GF-D8 (cell line): Measurements from ENCODE around the gene CHRNE.
"Not testable (repeated sequence)": the region's sequence is repeated elsewhere in the genome, so short reads cannot be mapped to it uniquely, and the experiment has no call there.

Source experiments
- DNase-seq: peaks from one replicate; lab custom pipeline; 2025; lab: John Stamatoyannopoulos, UW

CHRNE gene

GRCh38 chr17:4906642-4907041 is 3.7 kb upstream of the CHRNE start:
- DNase-seq: not testable (repeated sequence)

GRCh38 chr17:4902540-4902939 is 358 bp downstream of the CHRNE start:
- no peak for DNase-seq

- DNase-seq: no peak
Observed at GRCh38 chr17:4901648-4902344, 1.1 kb downstream of the CHRNE start.

GRCh38 chr17:4901108-4901647 is 1.7 kb downstream of the CHRNE start:
- DNase-seq: no peak

GRCh38 chr17:4900231-4901107 is 2.4 kb downstream of the CHRNE start:
- DNase-seq: no peak

GRCh38 chr17:4899341-4900230 is 3.3 kb downstream of the CHRNE start, which contains the start of gene C17orf107:
Gene C17orf107 (plus strand): TSS chr17:4899536. CDS start chr17:4899763, 227 bp downstream.
- no peak for DNase-seq

- DNase-seq: no peak
Observed at GRCh38 chr17:4898927-4899326, 4.0 kb downstream of the CHRNE start.

- DNase-seq: no peak
Observed at GRCh38 chr17:4898351-4898750, 4.5 kb downstream of the CHRNE start.

- DNase-seq: no peak
Observed at GRCh38 chr17:4897785-4898184, 5.1 kb downstream of the CHRNE start.

- no peak for DNase-seq
Observed at GRCh38 chr17:4897198-4897687, 5.7 kb downstream of the CHRNE start.

- DNase-seq: no peak
Observed at GRCh38 chr17:4896332-4897197, 6.3 kb downstream of the CHRNE start.

GRCh38 chr17:4895657-4896331 is 7.1 kb downstream of the CHRNE start:
- no peak for DNase-seq

- DNase-seq: no peak
Observed at GRCh38 chr17:4895121-4895520, 7.8 kb downstream of the CHRNE start.

GRCh38 chr17:4893721-4894560 is 9.0 kb downstream of the CHRNE start:
- DNase-seq: no peak

- no peak for DNase-seq
Observed at GRCh38 chr17:4893272-4893671, 9.6 kb downstream of the CHRNE start.

GRCh38 chr17:4892499-4893221 is 10.2 kb downstream of the CHRNE start:
- no peak for DNase-seq

- DNase-seq: no peak
Observed at GRCh38 chr17:4891411-4892410, 11.2 kb downstream of the CHRNE start.
